ENCODE results near the gene HTR6.

HTR6 gene

GRCh38 chr1:19689856-19690255 is 25.2 kb downstream of the HTR6 start:
- DNase-seq: no peak

- no peak for DNase-seq
Observed at GRCh38 chr1:19690342-19690741, 25.7 kb downstream of the HTR6 start.

GRCh38 chr1:19694298-19694697 is 29.6 kb downstream of the HTR6 start:
- no peak for DNase-seq

- DNase-seq: no peak
Observed at GRCh38 chr1:19695772-19696171, 31.1 kb downstream of the HTR6 start.

GRCh38 chr1:19696820-19697219 is 32.1 kb downstream of the HTR6 start:
- no peak for DNase-seq

GRCh38 chr1:19698181-19698580 is 33.5 kb downstream of the HTR6 start:
- no peak for DNase-seq

- no peak for DNase-seq
Observed at GRCh38 chr1:19700079-19700777, 35.6 kb downstream of the HTR6 start.

GRCh38 chr1:19703280-19703679 is 38.6 kb downstream of the HTR6 start:
- DNase-seq: no peak

- peak; percentile 47 for DNase-seq
Observed at GRCh38 chr1:19704247-19705113, 39.8 kb downstream of the HTR6 start.

GRCh38 chr1:19705464-19705863 is 40.8 kb downstream of the HTR6 start:
- no peak for DNase-seq

- no peak for DNase-seq
Observed at GRCh38 chr1:19706136-19706535, 41.5 kb downstream of the HTR6 start.

GRCh38 chr1:19708567-19709110 is 44.0 kb downstream of the HTR6 start:
- DNase-seq: no peak

- DNase-seq: no peak
Observed at GRCh38 chr1:19709260-19709793, 44.7 kb downstream of the HTR6 start.

GRCh38 chr1:19710825-19711611 is 46.3 kb downstream of the HTR6 start:
- DNase-seq: no peak

GRCh38 chr1:19712928-19713327 is 48.3 kb downstream of the HTR6 start:
- no peak for DNase-seq

- DNase-seq: peak; percentile 83
Observed at GRCh38 chr1:19715334-19716203, 50.9 kb downstream of the HTR6 start.

- no peak for DNase-seq
Observed at GRCh38 chr1:19717467-19717866, 52.8 kb downstream of the HTR6 start.

- DNase-seq: no peak
Observed at GRCh38 chr1:19720174-19720573, 55.5 kb downstream of the HTR6 start.

GRCh38 chr1:19720973-19721372 is 56.3 kb downstream of the HTR6 start:
- DNase-seq: no peak

- DNase-seq: no peak
Observed at GRCh38 chr1:19723874-19724273, 59.2 kb downstream of the HTR6 start.

GRCh38 chr1:19725606-19726005 is 60.9 kb downstream of the HTR6 start:
- DNase-seq: no peak

Measured in stimulated activated naive CD4-positive, alpha-beta T cell treated with Interleukin-2 at 50 U/mL for 16 hours (primary cell).